Measurements from ENCODE around the gene OPALIN. TPM values are rescaled to one million over a fixed set of nuclear protein-coding genes. Genes with fewer than 3 reads are reported as not detected.
A peak's percentile ranks its signal among the peaks of the same experiment; 100 is the strongest.

OPALIN gene
- total RNA-seq, 2 experiments from 2014 or later = not detected

GRCh38 chr10:96339956-96340904 lies 18.6 kb downstream of the OPALIN start:
- Mint-ChIP-seq H3K4me3 (no peak overlapping the region), H3K27ac (no peak overlapping the region), H3K4me1 (peaks cover 4% of the 10 kb centered on the region), H3K36me3 (peaks cover 2% of the 10 kb centered on the region), H3K27me3 (no peaks in the 10 kb centered on the region), H3K9me3 (peaks cover 3% of the 10 kb centered on the region)
- ATAC-seq (ENCODE audit: low read depth) (peak; percentile 78), DNase-seq (peak; percentile 52)
- POLR2A ChIA-PET = no interaction called here

DNA sequence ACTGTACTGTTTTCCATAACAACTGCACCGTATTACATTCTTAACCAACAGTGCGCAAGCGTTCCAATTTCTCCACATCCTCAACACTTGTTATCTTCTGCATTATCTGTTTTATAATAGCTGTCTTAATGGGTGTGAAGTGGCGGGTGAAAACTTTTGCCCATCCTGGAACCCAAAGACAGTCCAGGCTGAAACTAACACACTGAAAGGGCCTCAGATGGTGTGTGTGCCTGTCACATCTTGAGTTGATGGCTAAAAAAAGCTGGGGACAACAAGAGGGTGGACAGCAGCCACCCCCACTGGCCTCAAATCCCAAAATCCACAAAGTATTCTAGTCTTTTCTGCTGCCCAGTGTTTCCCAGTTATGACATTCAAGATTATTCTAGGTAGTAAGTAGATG lies 19.4 kb downstream of the OPALIN start:
- Mint-ChIP-seq H3K4me1 (peaks cover 4% of the 10 kb centered on the region), H3K27me3 (no peaks in the 10 kb centered on the region), H3K36me3 (no peaks in the 10 kb centered on the region), H3K4me3 (no peak overlapping the region), H3K9me3 (no peaks in the 10 kb centered on the region), H3K27ac (no peak overlapping the region)
- POLR2A ChIA-PET = no interaction called here
- DNase-seq (no peak), ATAC-seq (ENCODE audit: low read depth) (no peak)

GRCh38 chr10:96338279-96338925 lies 20.4 kb downstream of the OPALIN start:
- Mint-ChIP-seq H3K9me3 (no peaks in the 10 kb centered on the region), H3K27ac (no peak overlapping the region), H3K4me3 (no peak overlapping the region), H3K36me3 (no peaks in the 10 kb centered on the region), H3K4me1 (peaks cover 2% of the 10 kb centered on the region), H3K27me3 (peaks cover 2% of the 10 kb centered on the region)
- POLR2A ChIA-PET = interaction anchor here (0.7 kb wide), 1 partner anchor 944 kb away, joined by 3 read pairs; no protein-coding TSS in a partner anchor
- no peak for DNase-seq
- ATAC-seq (ENCODE audit: low read depth) = no peak

- Mint-ChIP-seq H3K4me3 (no peak overlapping the region), H3K27ac (no peak overlapping the region), H3K4me1 (peaks cover 6% of the 10 kb centered on the region), H3K9me3 (no peaks in the 10 kb centered on the region), H3K36me3 (no peaks in the 10 kb centered on the region), H3K27me3 (peaks cover 6% of the 10 kb centered on the region)
- ATAC-seq (ENCODE audit: low read depth) (no peak), DNase-seq (no peak)
- POLR2A ChIA-PET = no interaction called here
Measured at GRCh38 chr10:96337106-96337505, 21.7 kb downstream of the OPALIN start.

DNA sequence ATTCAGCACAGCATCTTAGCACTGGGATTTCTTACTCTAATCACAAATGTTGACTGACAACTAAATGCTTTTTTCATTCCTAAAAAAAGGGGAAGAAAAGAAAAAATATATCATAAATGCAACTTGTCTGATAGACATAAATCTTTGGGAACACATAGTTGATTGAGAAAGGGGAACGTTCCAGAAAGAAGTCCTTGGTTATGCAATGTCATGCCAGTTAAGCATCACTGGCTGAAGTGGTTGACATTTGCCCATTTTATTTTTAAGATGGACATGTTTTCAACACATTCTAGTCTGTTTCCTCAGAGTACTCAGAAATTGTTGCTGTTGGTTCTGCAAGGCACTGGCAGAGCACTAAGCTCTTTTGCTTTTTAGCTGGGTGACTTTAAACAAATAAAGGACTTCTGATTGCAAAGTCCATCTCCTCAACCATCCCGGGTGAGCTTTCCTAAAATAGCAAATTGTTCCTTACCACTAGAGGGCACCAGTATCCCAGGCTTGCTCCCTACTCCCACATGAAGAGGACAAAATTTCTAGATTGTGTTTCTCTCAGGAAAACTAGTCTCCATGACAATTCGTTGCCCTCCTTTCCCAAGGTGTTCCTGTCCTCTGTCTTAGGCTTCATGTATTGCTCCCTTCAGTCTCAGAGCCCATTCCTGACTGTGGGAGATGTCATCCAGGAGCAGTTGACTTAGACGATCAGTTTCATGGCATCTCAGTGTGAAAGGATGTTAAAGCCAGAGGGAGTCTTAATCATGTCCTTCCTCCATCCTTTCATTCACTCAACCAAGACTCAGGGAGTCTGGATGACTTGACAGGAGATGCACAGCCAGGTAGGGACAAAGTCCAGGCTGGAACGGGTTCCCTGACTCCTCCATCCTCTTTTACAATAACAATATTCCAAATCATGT lies 23.9 kb downstream of the OPALIN start:
- H3K27me3 Mint-ChIP-seq = peaks cover 8% of the 10 kb centered on the region
- no peaks in the 10 kb centered on the region for H3K36me3 Mint-ChIP-seq
- no peak for ATAC-seq (ENCODE audit: low read depth)
- H3K4me3 Mint-ChIP-seq = no peak overlapping the region
- H3K27ac Mint-ChIP-seq = no peak overlapping the region
- H3K9me3 Mint-ChIP-seq = no peaks in the 10 kb centered on the region
- peaks cover 6% of the 10 kb centered on the region for H3K4me1 Mint-ChIP-seq
- DNase-seq = no peak
- POLR2A ChIA-PET = no interaction called here

GRCh38 chr10:96333101-96333500 lies 25.7 kb downstream of the OPALIN start:
- H3K4me3 Mint-ChIP-seq = no peak overlapping the region
- POLR2A ChIA-PET = no interaction called here
- no peaks in the 10 kb centered on the region for H3K9me3 Mint-ChIP-seq
- H3K27ac Mint-ChIP-seq = no peak overlapping the region
- no peaks in the 10 kb centered on the region for H3K36me3 Mint-ChIP-seq
- no peak for DNase-seq
- H3K27me3 Mint-ChIP-seq = peaks cover 11% of the 10 kb centered on the region
- peaks cover 6% of the 10 kb centered on the region for H3K4me1 Mint-ChIP-seq
- ATAC-seq (ENCODE audit: low read depth) = no peak

DNA sequence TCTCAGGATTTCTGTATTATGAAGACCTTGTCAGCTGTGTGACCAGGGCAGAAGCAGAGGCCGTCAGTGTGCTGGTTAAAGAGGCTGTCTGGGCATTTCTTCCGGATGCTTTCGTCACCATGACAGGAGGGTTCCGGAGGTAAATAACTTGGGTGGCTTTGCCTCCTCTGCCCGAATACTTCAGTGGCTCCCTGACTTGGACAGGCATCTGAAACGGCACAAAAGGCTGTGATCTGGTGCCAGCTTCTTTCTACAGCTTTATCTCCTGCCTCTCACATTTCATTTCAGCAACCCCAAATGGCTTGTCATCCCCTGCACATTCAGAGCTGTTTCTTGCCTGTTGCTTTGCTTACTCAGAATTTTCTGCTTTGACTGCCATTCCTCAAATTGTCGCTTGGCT lies 31.3 kb downstream of the OPALIN start:
- Mint-ChIP-seq H3K4me1 (peaks cover 3% of the 10 kb centered on the region), H3K27ac (no peak overlapping the region), H3K27me3 (peaks cover 18% of the 10 kb centered on the region), H3K4me3 (no peak overlapping the region), H3K36me3 (no peaks in the 10 kb centered on the region), H3K9me3 (no peaks in the 10 kb centered on the region)
- no peak for DNase-seq
- no peak for ATAC-seq (ENCODE audit: low read depth)
- POLR2A ChIA-PET = no interaction called here

DNA sequence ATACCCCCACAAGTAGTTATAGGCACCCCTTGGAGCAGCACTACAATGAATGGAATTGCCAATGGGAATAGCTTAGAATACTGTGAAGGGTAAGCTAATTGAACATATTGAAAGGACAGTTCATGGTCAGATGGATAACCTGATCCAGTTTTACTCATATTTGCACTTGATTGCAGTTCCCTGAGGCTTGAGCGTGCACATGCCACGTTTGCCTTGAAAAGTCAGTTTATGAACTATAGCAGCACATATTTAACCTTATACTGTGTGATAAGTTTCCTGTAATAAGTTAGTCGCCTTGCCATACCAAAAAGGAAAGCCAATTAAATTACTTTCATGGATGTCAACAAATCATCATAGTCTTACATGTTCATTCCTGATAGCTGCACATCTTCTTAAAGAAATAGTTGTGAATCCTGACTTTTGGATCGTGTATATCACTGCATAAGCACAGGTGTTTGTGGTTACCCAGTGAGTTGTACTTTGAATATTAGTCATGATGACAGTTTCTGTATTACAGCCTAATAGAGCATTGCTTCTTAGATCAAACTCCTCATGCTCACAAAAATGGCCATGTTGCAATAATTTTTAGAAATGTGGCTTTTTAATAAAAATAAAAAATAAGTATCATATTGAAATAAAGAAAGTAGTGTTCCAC lies 33.0 kb downstream of the OPALIN start:
- DNase-seq (no peak), ATAC-seq (ENCODE audit: low read depth) (no peak)
- Mint-ChIP-seq H3K9me3 (no peaks in the 10 kb centered on the region), H3K27ac (no peak overlapping the region), H3K27me3 (peaks cover 13% of the 10 kb centered on the region), H3K4me1 (peaks cover 3% of the 10 kb centered on the region), H3K36me3 (no peaks in the 10 kb centered on the region), H3K4me3 (no peak overlapping the region)
- POLR2A ChIA-PET = no interaction called here

DNA sequence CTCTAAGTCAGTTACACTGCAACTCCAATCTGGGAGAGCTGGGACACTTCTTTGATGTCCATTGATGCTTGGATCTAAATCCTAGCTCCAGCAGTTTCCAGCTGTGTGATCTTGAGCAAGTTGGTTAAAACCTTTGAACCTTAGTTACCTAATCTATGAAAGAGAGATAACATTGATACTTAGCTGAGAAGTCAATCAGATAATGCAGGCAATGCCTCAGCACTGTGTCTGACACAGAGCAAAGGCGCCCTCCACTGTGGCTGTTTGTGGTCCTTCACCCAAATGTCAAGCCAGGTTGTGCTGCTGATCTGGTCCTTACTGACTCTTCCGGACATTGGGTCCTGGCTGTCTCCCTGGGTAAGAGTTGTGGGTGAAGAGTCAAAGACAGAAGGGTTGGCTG lies 34.4 kb downstream of the OPALIN start:
- ATAC-seq (ENCODE audit: low read depth) (no peak), DNase-seq (no peak)
- Mint-ChIP-seq H3K36me3 (no peaks in the 10 kb centered on the region), H3K27ac (no peak overlapping the region), H3K27me3 (peaks cover 13% of the 10 kb centered on the region), H3K9me3 (no peaks in the 10 kb centered on the region), H3K4me3 (no peak overlapping the region), H3K4me1 (peaks cover 3% of the 10 kb centered on the region)
- POLR2A ChIA-PET = no interaction called here

GRCh38 chr10:96322275-96322674 lies 36.5 kb downstream of the OPALIN start:
- H3K36me3 Mint-ChIP-seq = no peaks in the 10 kb centered on the region
- POLR2A ChIA-PET = no interaction called here
- peaks cover 6% of the 10 kb centered on the region for H3K27me3 Mint-ChIP-seq

GRCh38 chr10:96321822-96322221 lies 37.0 kb downstream of the OPALIN start:
- H3K36me3 Mint-ChIP-seq = no peaks in the 10 kb centered on the region
- H3K9me3 Mint-ChIP-seq = no peaks in the 10 kb centered on the region
- no peak overlapping the region for H3K27ac Mint-ChIP-seq
- H3K27me3 Mint-ChIP-seq = peaks cover 6% of the 10 kb centered on the region
- DNase-seq (no peak), ATAC-seq (ENCODE audit: low read depth) (no peak)
- POLR2A ChIA-PET = no interaction called here
- peaks cover 1% of the 10 kb centered on the region for H3K4me1 Mint-ChIP-seq
- no peak overlapping the region for H3K4me3 Mint-ChIP-seq

More at GRCh38 chr10:96322275-96322674, 36.5 kb downstream of the OPALIN start:
- no peak for ATAC-seq (ENCODE audit: low read depth)
- no peak overlapping the region for H3K4me3 Mint-ChIP-seq
- H3K9me3 Mint-ChIP-seq = no peaks in the 10 kb centered on the region
- H3K4me1 Mint-ChIP-seq = peaks cover 3% of the 10 kb centered on the region
- no peak for DNase-seq
- no peak overlapping the region for H3K27ac Mint-ChIP-seq

- ATAC-seq (ENCODE audit: low read depth) = no peak
- peaks cover 11% of the 10 kb centered on the region for H3K27me3 Mint-ChIP-seq
- no peaks in the 10 kb centered on the region for H3K4me1 Mint-ChIP-seq
- POLR2A ChIA-PET = no interaction called here
- no peaks in the 10 kb centered on the region for H3K9me3 Mint-ChIP-seq
- no peaks in the 10 kb centered on the region for H3K36me3 Mint-ChIP-seq
- H3K27ac Mint-ChIP-seq = no peak overlapping the region
- H3K4me3 Mint-ChIP-seq = no peak overlapping the region
- DNase-seq = no peak
Measured at GRCh38 chr10:96319754-96320474, 38.9 kb downstream of the OPALIN start.

All from activated naive CD8-positive, alpha-beta T cell treated with anti-CD3 and anti-CD28 coated beads, Interleukin-2, amount 10 ng/mL, durations not matched to agents 7 days and 5 days (primary cell).